Loucy (cell line): Measurements from ENCODE around the gene UNC119B.

ENCODE experiments used
- H2AFZ ChIP-seq: fragments of 200-600 bp; sonication (generic); 2 replicates; pipeline ENCODE4 v1.6.0; 2016; ENCODE audit warnings: antibody characterized with exemption, mild to moderate bottlenecking, low read length, moderate library complexity
- H3F3A ChIP-seq: fragments of 200-600 bp; 2 replicates; pipeline ENCODE4 v1.6.0; 2016; ENCODE audit warnings: antibody characterized with exemption, low read depth, mild to moderate bottlenecking
- H3K27me3 ChIP-seq: fragments of 200-600 bp; sonication (generic); 2 replicates; pipeline ENCODE4 v1.6.1; 2014; ENCODE audit warnings: low read length, mild to moderate bottlenecking; ENCODE audit not compliant: insufficient read depth, poor library complexity, severe bottlenecking
- H3K36me3 ChIP-seq: fragments of 200-600 bp; sonication (generic); 2 replicates; pipeline ENCODE4 v1.6.1; 2016; ENCODE audit warnings: low read length; ENCODE audit not compliant: insufficient read depth
- H3K4me1 ChIP-seq: fragments of 200-600 bp; sonication (generic); 2 replicates; pipeline ENCODE4 v1.5.1; 2014; ENCODE audit warnings: low read length, mild to moderate bottlenecking; ENCODE audit not compliant: insufficient read depth, poor library complexity, severe bottlenecking
- H3K4me2 ChIP-seq: fragments of 200-600 bp; sonication (generic); 2 replicates; pipeline ENCODE4 v1.6.0; 2014; ENCODE audit warnings: antibody characterized with exemption, low read length, low read depth, mild to moderate bottlenecking; ENCODE audit not compliant: poor library complexity, severe bottlenecking
- H3K4me3 ChIP-seq: fragments of 200-600 bp; sonication (generic); 2 replicates; pipeline ENCODE4 v1.5.1; 2014; ENCODE audit warnings: low read length, mild to moderate bottlenecking, mixed read lengths; ENCODE audit not compliant: poor library complexity, severe bottlenecking
- H3K79me2 ChIP-seq: fragments of 200-600 bp; sonication (generic); 2 replicates; pipeline ENCODE4 v1.6.1; 2014; ENCODE audit warnings: low read length; ENCODE audit not compliant: insufficient read depth
- H3K9ac ChIP-seq: fragments of 200-600 bp; sonication (generic); 2 replicates; pipeline ENCODE4 v1.6.0; 2014; ENCODE audit warnings: mild to moderate bottlenecking, low read depth, low read length, moderate library complexity; ENCODE audit not compliant: poor library complexity, severe bottlenecking
- H3K9me2 ChIP-seq: fragments of 200-600 bp; sonication (generic); replicated peaks from 2 replicates; pipeline ENCODE4 v1.6.1; 2016; ENCODE audit warnings: low read depth, low read length, mixed read lengths
- H3K9me3 ChIP-seq: fragments of 200-600 bp; sonication (generic); 2 replicates; pipeline ENCODE4 v1.6.1; 2014; ENCODE audit warnings: mild to moderate bottlenecking, antibody characterized with exemption, low read length, low read depth; ENCODE audit not compliant: insufficient read depth
- H4K20me1 ChIP-seq: fragments of 200-600 bp; sonication (generic); 2 replicates; pipeline ENCODE4 v1.6.0; 2014; ENCODE audit warnings: antibody characterized with exemption, low read length, mild to moderate bottlenecking; ENCODE audit not compliant: insufficient read depth, poor library complexity, severe bottlenecking
- CTCF ChIP-seq: fragments of 200-600 bp; sonication (generic); conservative IDR thresholded peaks from 2 replicates; pipeline ENCODE4 v1.5.1; 2014; ENCODE audit warnings: mild to moderate bottlenecking, antibody characterized with exemption, low read length
- EZH2phosphoT487 ChIP-seq: fragments of 200-600 bp; IDR thresholded peaks from 2 replicates; pipeline ENCODE4 v1.6.1; 2018; ENCODE audit warnings: antibody characterized with exemption, mild to moderate bottlenecking, moderate library complexity, borderline replicate concordance

Gene UNC119B

GRCh38 chr12:120764816-120765215 is 54.6 kb downstream of the UNC119B start:
- H3K36me3 ChIP-seq, result peaks cover 92% of the 10 kb centered on the region; the same call in 1 of the 2 replicates
- H3K9me2 ChIP-seq, result no peaks in the 10 kb centered on the region

GRCh38 chr12:120766566-120766965 is 56.3 kb downstream of the UNC119B start:
- H3K4me2 ChIP-seq, result no peak overlapping the region

More at GRCh38 chr12:120764816-120765215, 54.6 kb downstream of the UNC119B start:
- TF ChIP-seq CTCF (no peak), EZH2phosphoT487 (no peak)
- Histone ChIP-seq H4K20me1 (no peaks in the 10 kb centered on the region), H3K79me2 (no peaks in the 10 kb centered on the region), H3K4me1 (no peaks in the 10 kb centered on the region), H3K27me3 (no peaks in the 10 kb centered on the region), H3K4me2 (no peak overlapping the region), H2AFZ (no peak overlapping the region), H3F3A (no peaks in the 10 kb centered on the region), H3K9me3 (no peaks in the 10 kb centered on the region), H3K4me3 (no peak overlapping the region), H3K9ac (no peak overlapping the region)

GRCh38 chr12:120767071-120768024 is 57.1 kb downstream of the UNC119B start:
- Histone ChIP-seq H3K4me2 (no peak overlapping the region), H3F3A (no peaks in the 10 kb centered on the region), H3K9me3 (no peaks in the 10 kb centered on the region), H3K27me3 (no peaks in the 10 kb centered on the region), H3K79me2 (no peaks in the 10 kb centered on the region), H2AFZ (no peak overlapping the region), H3K36me3 (peaks cover 66% of the 10 kb centered on the region; the same call in 1 of the 2 replicates), H3K9me2 (no peaks in the 10 kb centered on the region), H4K20me1 (no peaks in the 10 kb centered on the region), H3K4me3 (no peak overlapping the region), H3K9ac (no peak overlapping the region), H3K4me1 (no peaks in the 10 kb centered on the region)
- TF ChIP-seq EZH2phosphoT487 (no peak), CTCF (no peak)

More at GRCh38 chr12:120766566-120766965, 56.3 kb downstream of the UNC119B start:
- Histone ChIP-seq H3F3A (no peaks in the 10 kb centered on the region), H3K9me2 (no peaks in the 10 kb centered on the region), H3K79me2 (no peaks in the 10 kb centered on the region), H3K36me3 (peaks cover 74% of the 10 kb centered on the region; the same call in 1 of the 2 replicates), H4K20me1 (no peaks in the 10 kb centered on the region), H3K9me3 (no peaks in the 10 kb centered on the region), H3K9ac (no peak overlapping the region), H3K4me3 (no peak overlapping the region), H3K4me1 (no peaks in the 10 kb centered on the region), H2AFZ (no peak overlapping the region), H3K27me3 (no peaks in the 10 kb centered on the region)
- TF ChIP-seq EZH2phosphoT487 (no peak), CTCF (no peak)
